Lower lobe of right lung (tissue), 2 donors: ENCODE measurements around the gene FNIP1. TPM values are rescaled to one million over a fixed set of nuclear protein-coding genes. Genes with fewer than 3 reads are reported as not detected.
"Not testable (repeated sequence)": the region's sequence is repeated elsewhere in the genome, so short reads cannot be mapped to it uniquely, and the experiment has no call there.

Source experiments
- ATAC-seq, 2 donors: fragments of 200-7000 bp; cut with Tn5 transposase; one replicate each; pipeline ENCODE4 v1.9.1; 2020 to 2022; ENCODE audit warnings: mild to moderate bottlenecking in 2 of 2, moderate library complexity in 2 of 2
- DNase-seq: peaks from one replicate; pipeline ENCODE4 v3.0.0-alpha.2; 2020
- H3K27ac ChIP-seq: fragments of 200-600 bp; one replicate; pipeline ENCODE4 v1.8.0; 2022
- H3K27me3 ChIP-seq: fragments of 200-600 bp; one replicate; pipeline ENCODE4 v1.8.0; 2022; ENCODE audit warnings: low read depth
- H3K36me3 ChIP-seq: fragments of 200-600 bp; one replicate; pipeline ENCODE4 v1.8.0; 2022; ENCODE audit warnings: mild to moderate bottlenecking
- H3K4me1 ChIP-seq: fragments of 200-600 bp; one replicate; pipeline ENCODE4 v1.8.0; 2022
- H3K4me3 ChIP-seq: fragments of 200-600 bp; one replicate; pipeline ENCODE4 v1.8.0; 2022; ENCODE audit warnings: mild to moderate bottlenecking
- H3K9me3 ChIP-seq: fragments of 200-600 bp; one replicate; pipeline ENCODE4 v1.8.0; 2022
- CTCF ChIP-seq: fragments of 200-600 bp; IDR thresholded peaks from one replicate; pipeline ENCODE4 v1.8.0; 2022; ENCODE audit warnings: antibody characterized with exemption, mild to moderate bottlenecking
- intact Hi-C: fragments of 100-400 bp; cut with DNase I; formaldehyde crosslinking; loops from one replicate; pipeline ENCODE4 v1.11.0; 2022
- long read RNA-seq: library from polyadenylated mRNA; unstranded; transcript quantifications from one replicate; pipeline ENCODE4 v2.0.0, GENCODE V29; 2021
- total RNA-seq: library from RNA; stranded (reverse); fragmentation: NEBNext Ultra II Directional; extraction: Animal tissue kit (Norgen Biotek cat#: 25700); gene quantifications from one replicate; pipeline ENCODE4 v1.2.1, GENCODE V29; 2021
- donor health status: DM: no; HTN: yes; CAD: no; lungs with severe emphysema.

The FNIP1 gene
- total RNA-seq, result 40.3 TPM
- long read RNA-seq, full-length matches to known transcripts, result 6 of 14 reads
- long read RNA-seq, partial matches to known transcripts, result 4 of 14 reads
- long read RNA-seq, other reads (novel, unspliced or antisense), result 4 of 14 reads

- ATAC-seq, result peak; percentile 99
- TF ChIP-seq CTCF, result no peak
- Histone ChIP-seq H3K4me1 (peaks cover 35% of the 10 kb centered on the region), H3K27me3 (no peaks in the 10 kb centered on the region), H3K4me3 (peak within 1 kb of the TSS; percentile 92), H3K9me3 (no peaks in the 10 kb centered on the region), H3K27ac (peak within 1 kb of the TSS; percentile 99), H3K36me3 (no peaks in the 10 kb centered on the region)
- DNase-seq, result peak; percentile 100
- intact Hi-C loops, result no loop called here
These were observed at the start of gene FNIP1 for GRCh38 chr5:131796793-131797693. Gene FNIP1 (minus strand): TSS chr5:131797017. CDS start chr5:131796921, 96 bp downstream.

GRCh38 chr5:131846536-131846935, 49.7 kb upstream of the FNIP1 start:
- DNase-seq, result no peak
- ATAC-seq, result no peak
- no peak overlapping the region for H3K4me3 ChIP-seq
- TF ChIP-seq CTCF, result no peak
- H3K4me1 ChIP-seq, result no peaks in the 10 kb centered on the region
- H3K36me3 ChIP-seq, result no peaks in the 10 kb centered on the region
- peaks cover 24% of the 10 kb centered on the region for H3K9me3 ChIP-seq
- H3K27ac ChIP-seq, result no peak overlapping the region
- intact Hi-C loops, result no loop called here
- H3K27me3 ChIP-seq, result no peaks in the 10 kb centered on the region

- no peak for TF ChIP-seq CTCF
- Histone ChIP-seq H3K4me3 (no peak overlapping the region), H3K27me3 (no peaks in the 10 kb centered on the region), H3K27ac (no peak overlapping the region), H3K4me1 (no peaks in the 10 kb centered on the region), H3K9me3 (peaks cover 24% of the 10 kb centered on the region), H3K36me3 (no peaks in the 10 kb centered on the region)
- DNase-seq (no peak), ATAC-seq (no peak)
- intact Hi-C loops, result no loop called here
These were observed 49.0 kb upstream of the FNIP1 start for GRCh38 chr5:131845828-131846227.

GRCh38 chr5:131842971-131843370, 46.2 kb upstream of the FNIP1 start:
- H3K4me3 ChIP-seq, DNase-seq, intact Hi-C loops, H3K36me3 ChIP-seq, H3K27me3 ChIP-seq, ATAC-seq, H3K4me1 ChIP-seq, H3K27ac ChIP-seq: not testable (repeated sequence)
- peaks cover 13% of the 10 kb centered on the region for H3K9me3 ChIP-seq

- H3K27ac ChIP-seq, H3K4me1 ChIP-seq, intact Hi-C loops, H3K9me3 ChIP-seq, H3K4me3 ChIP-seq, ATAC-seq, H3K36me3 ChIP-seq, H3K27me3 ChIP-seq, DNase-seq: not testable (repeated sequence)
These were observed 35.9 kb upstream of the FNIP1 start for GRCh38 chr5:131832702-131833101.

GRCh38 chr5:131825404-131826013, 28.7 kb upstream of the FNIP1 start:
- ATAC-seq, result no peak
- no peak for DNase-seq
- Histone ChIP-seq H3K9me3 (no peaks in the 10 kb centered on the region), H3K27ac (no peak overlapping the region), H3K27me3 (no peaks in the 10 kb centered on the region), H3K4me3 (no peak overlapping the region), H3K4me1 (no peaks in the 10 kb centered on the region), H3K36me3 (no peaks in the 10 kb centered on the region)
- no peak for TF ChIP-seq CTCF
- intact Hi-C loops, result no loop called here
